ENCODE data around the gene NAXE.
"Not testable (repeated sequence)": the region's sequence is repeated elsewhere in the genome, so short reads cannot be mapped to it uniquely, and the experiment has no call there.

Gene NAXE

GRCh38 chr1:156593661-156593989, 2.0 kb downstream of the NAXE start:
- DNase-seq (ENCODE audit: low read depth in 2 of 2), result no peak

DNA sequence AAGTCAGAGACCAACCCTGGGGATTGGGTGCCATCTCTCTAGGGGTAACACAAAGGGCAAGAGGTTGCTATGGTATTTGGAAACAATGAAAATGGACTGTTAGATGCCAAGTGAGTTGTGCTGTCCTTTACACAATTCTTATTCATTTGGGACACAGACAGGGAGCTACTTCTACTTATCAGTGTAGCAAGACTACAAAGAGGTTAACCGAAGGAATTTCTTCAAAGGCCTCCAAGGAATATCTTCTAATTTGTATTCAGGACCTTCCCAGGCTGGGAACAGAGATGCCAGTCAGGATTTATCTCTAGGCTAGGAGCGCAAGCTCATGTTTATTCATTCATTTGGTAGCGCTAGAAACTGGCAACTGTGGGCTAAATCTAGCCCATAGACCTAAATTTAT, 2.6 kb downstream of the NAXE start:
- DNase-seq (ENCODE audit: low read depth in 2 of 2), result no peak

DNA sequence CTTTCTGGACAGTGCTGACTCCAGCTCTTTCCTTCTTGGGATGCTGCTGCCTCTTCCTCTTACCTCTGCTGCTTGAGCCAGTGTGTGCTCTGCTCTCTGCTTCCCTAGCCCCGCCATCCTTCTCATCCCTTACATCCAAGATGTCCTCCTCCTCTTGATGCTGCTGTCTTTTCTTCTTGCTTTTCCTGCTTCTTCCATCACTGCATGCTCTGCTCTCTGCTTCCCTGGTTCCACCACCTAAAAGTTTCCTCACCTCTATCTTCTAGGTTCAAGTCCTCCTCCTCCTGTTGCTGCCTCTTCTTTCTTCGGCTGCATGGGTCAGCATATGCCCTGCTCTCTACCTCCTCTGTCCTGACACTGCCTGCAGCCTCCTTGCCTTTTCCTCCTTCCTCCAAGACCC, 3.4 kb downstream of the NAXE start:
- no peak for DNase-seq (ENCODE audit: low read depth in 2 of 2)

- no peak for DNase-seq (ENCODE audit: low read depth in 2 of 2)
These were observed 4.8 kb downstream of the NAXE start for GRCh38 chr1:156596426-156596825.

- DNase-seq (ENCODE audit: low read depth in 2 of 2), result no peak
These were observed 6.5 kb downstream of the NAXE start for GRCh38 chr1:156598125-156598524.

DNA sequence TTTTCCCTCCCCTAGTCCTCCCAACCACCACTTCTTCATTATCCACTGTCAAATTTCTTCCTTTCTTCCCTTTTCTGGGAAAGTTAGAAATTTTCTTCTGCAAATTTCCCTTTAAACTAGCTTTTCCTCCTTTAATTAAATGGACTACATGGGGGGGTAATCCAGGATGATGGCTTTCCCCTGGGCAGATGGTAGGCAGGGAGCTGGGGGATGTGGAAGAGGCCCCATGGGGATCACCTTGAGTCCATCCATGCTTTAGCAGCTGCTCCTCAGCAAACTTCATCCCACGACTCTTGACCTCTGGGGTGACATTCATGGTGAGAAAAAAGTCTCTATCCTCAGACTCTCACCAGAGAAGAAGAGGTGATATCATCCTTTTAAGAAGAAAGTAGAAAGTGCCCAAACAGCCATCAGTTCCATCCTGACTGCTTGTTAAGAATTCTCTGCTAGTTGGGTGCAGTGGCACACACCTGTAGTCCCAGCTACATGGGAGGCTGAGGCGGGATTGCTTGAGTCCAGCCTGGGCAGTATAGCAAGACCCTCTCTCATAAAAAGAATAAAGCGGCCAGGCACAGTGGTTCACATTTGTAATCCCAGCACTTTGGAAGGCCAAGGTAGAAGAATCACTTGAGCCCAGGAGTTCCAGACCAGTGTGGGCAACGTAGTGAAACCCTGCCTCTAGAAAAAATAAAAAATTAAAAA, 7.3 kb downstream of the NAXE start:
- DNase-seq (ENCODE audit: low read depth in 2 of 2), result no peak

DNA sequence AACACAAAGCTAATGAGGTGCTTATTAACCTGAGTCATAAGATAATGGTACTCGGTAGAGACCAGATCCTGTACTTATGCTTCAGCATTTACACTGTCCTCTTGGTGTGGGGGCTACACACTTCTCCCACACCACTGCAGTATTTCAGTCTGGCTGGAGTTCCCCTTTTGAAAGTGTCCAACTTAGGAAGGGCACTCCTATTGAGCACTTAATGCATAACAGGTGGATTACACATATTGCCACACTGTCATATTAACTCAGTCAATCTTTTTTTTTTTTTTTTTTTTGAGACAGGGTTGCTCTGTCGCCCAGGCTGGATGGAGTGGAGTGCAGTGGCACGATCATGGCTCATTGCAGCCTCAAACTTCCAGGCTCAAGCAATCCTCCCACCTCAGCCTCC, 8.2 kb downstream of the NAXE start:
- DNase-seq (ENCODE audit: low read depth in 2 of 2), result no peak

DNA sequence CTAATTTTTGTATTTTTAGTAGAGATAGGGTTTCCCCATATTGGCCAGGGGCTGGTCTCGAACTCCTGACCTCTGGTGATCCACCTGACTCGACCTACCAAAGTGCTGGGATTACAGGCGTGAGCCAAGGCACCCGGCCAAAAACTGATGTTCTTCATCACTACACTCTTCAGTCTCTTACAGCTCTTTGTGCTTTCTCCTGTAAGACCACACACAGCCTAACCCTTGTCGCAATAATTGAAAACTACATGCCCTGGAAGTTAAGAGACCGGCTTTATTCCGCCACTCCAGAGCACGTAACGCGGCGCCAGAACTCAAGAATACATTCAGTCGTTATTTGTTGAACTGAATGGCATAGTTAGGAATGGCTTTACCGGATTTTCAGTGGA, 9.2 kb downstream of the NAXE start:
- DNase-seq (ENCODE audit: low read depth in 2 of 2), result no peak

GRCh38 chr1:156601122-156601830, 9.7 kb downstream of the NAXE start, which contains the start of gene GPATCH4:
Gene GPATCH4, minus strand, starts transcription at chr1:156601479.
- DNase-seq (ENCODE audit: low read depth in 2 of 2), result peak; percentile 54 to 60

DNA sequence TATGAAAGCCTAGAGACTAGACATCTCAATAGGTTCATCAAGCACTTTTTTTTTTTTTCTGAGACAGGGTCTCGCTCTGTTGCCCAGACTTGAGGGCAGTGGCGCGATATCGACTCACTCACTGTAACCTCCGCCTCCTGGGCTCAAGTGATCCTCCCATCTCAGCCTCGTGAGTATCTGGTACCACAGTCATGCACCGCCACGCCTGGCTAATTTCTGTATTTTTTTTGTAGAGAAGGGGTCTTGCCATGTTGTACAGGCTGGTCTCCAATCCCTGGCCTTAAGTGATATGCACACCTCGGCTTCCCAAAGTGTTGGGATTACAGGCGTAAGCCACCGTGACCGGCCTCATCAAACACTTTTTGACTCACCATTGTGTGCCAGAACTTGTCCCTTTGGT, 10.3 kb downstream of the NAXE start:
- DNase-seq (ENCODE audit: low read depth in 2 of 2), result no peak

DNA sequence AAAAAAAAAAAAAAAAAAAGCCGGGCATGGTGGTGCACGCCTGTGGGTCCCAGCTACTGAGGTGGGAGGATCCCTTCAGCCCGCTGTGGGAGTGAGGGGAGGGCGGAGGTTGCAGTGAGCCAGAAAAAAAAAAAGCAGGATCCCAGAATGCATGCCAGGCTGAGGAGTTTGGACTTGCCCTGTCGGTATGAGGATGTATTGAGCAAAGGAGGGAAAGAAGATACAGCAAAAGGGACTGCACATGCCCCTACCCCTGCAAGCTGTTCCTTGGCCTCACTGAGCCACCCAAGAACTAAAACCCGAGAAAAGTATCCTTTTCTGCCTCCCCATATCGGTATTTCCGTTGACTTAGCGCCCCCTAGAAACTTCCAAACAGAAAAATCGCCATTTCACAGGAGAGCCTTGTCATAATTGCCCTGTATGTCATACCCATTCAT, 11.0 kb downstream of the NAXE start:
- DNase-seq (ENCODE audit: low read depth in 2 of 2), result no peak

DNA sequence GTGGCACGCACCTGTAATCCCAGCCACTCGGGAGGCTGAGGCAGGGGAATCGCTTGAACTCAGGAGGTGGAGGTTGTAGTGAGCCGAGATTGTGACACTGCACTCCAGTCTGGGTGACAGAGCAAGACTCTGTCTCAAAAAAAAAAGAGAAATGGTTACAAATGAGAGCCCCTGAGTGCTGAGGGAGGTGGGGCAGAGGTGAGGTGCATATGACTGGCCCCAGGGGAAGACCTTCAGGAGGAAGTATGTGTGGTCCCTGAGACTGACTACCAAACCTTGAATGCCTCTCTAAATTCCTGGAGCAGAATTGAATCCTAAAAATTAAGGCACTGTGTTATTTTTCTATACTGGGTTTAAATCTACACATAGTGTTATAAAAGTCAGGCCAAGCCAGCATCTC, 15.8 kb downstream of the NAXE start:
- not testable (repeated sequence) for DNase-seq (ENCODE audit: low read depth in 2 of 2)

DNA sequence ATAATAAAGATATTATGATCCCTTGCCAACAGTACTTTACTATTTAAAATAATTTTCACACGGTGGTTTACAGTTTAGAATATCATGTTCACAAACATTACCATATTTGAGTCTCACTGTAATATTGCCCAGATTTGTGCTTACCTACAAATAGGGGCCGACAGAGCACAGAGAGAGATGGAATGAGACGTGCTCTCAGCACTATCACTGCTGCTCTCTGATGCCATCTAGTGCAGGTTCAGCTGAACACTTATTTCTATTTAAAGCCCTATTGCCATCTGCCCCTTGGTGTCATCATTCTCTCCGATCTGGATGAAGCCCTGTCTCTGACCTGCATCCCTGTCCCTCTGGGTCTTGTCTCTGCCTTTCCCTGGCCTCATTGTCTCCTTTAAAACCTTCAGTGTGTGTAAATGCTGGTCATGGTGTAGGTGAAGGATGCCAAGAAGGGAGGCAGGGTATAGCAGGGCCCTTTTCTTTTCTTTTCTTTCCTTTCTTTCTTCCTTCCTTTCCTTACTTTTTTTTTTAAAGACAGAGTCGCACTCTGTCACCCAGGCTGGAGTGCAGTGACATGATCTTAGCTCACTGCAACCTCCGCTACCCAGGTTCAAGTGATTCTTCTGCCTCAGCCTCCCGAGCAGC, 16.6 kb downstream of the NAXE start:
- peak in 1 of 2 donors; percentile 36 for DNase-seq (ENCODE audit: low read depth in 2 of 2)

DNA sequence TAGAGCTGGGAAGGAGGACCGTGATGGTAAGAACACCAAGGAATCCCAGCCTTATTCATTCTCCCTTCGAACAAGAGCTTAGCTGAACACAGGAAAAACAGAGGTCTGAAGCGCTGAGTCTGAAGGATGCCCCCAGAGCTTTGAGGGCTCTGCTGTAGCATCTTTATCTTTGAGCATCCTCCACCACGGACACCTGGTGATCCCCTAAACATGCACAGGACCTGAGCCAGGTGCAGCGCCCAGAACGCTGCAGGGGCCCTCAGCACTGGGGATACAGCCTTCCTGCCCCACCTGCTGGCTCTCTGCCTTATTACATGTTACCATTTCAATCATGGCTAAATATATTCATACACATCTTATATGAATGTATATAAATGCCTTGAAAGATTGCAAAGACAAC, 17.4 kb downstream of the NAXE start:
- no peak for DNase-seq (ENCODE audit: low read depth in 2 of 2)

- not testable (repeated sequence) for DNase-seq (ENCODE audit: low read depth in 2 of 2)
These were observed 18.5 kb downstream of the NAXE start for GRCh38 chr1:156610072-156610471.

GRCh38 chr1:156612666-156613065, 21.1 kb downstream of the NAXE start:
- DNase-seq (ENCODE audit: low read depth in 2 of 2), result no peak

- DNase-seq (ENCODE audit: low read depth in 2 of 2), result no peak
These were observed 24.4 kb downstream of the NAXE start for GRCh38 chr1:156615946-156616345.

GRCh38 chr1:156616463-156616862, 24.9 kb downstream of the NAXE start:
- no peak for DNase-seq (ENCODE audit: low read depth in 2 of 2)

GRCh38 chr1:156618853-156619581, 27.4 kb downstream of the NAXE start, which contains the start of gene HAPLN2:
Gene HAPLN2, plus strand, starts transcription at chr1:156619415. Its CDS starts 4,076 bp downstream, at chr1:156623491.
- DNase-seq (ENCODE audit: low read depth in 2 of 2), result no peak

- DNase-seq (ENCODE audit: low read depth in 2 of 2), result no peak
These were observed 28.0 kb downstream of the NAXE start for GRCh38 chr1:156619582-156619955.

DNA sequence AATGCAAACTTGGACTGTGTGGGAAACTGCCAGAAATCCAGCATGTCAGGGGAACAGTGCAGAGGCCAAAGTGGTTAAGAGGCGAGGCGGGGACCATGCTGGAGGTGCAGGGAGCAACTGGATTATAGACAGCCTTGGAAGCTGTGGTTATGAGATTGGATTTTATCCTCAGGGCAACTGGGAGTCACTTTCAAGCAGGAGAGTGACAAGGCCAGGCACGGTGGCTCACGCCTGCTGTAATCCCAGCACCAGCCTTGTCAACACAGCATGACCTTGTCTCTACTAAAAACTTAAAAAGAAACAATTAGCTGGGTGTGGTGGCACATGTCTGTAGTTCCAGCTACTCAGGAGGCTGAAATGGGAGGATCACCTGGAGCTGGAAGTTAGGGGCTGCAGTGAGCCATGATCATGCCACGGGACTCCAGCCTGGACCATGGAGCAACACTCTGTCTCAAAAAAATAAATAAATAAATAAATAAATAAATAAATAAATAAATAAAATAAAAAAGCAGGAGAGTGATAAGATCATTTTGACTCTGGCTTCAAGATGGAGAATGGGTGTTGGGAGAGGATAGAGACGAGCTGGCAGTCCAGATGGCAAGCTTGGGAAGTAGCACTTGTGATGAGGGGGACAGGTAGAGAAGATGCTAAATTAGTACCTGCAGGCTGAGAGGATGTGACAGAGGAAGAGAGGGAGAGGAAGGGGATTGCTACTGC, 31.2 kb downstream of the NAXE start:
- no peak for DNase-seq (ENCODE audit: low read depth in 2 of 2)

Measured in stimulated activated CD8-positive, alpha-beta memory T cell treated with anti-CD3 and anti-CD28 coated beads, Interleukin-15, amount 100 ng/mL, for 4 hours (primary cell).